ENCODE measurements around the gene IP6K2. TPM values are rescaled to one million over a fixed set of nuclear protein-coding genes. Genes with fewer than 3 reads are reported as not detected.

Gene IP6K2
- total and polyA plus RNA-seq, 2 of the 8 experiments (the other 6 are each of a cell fraction or from before 2014, with no cell fraction given): 95.8 to 144 TPM

DNA sequence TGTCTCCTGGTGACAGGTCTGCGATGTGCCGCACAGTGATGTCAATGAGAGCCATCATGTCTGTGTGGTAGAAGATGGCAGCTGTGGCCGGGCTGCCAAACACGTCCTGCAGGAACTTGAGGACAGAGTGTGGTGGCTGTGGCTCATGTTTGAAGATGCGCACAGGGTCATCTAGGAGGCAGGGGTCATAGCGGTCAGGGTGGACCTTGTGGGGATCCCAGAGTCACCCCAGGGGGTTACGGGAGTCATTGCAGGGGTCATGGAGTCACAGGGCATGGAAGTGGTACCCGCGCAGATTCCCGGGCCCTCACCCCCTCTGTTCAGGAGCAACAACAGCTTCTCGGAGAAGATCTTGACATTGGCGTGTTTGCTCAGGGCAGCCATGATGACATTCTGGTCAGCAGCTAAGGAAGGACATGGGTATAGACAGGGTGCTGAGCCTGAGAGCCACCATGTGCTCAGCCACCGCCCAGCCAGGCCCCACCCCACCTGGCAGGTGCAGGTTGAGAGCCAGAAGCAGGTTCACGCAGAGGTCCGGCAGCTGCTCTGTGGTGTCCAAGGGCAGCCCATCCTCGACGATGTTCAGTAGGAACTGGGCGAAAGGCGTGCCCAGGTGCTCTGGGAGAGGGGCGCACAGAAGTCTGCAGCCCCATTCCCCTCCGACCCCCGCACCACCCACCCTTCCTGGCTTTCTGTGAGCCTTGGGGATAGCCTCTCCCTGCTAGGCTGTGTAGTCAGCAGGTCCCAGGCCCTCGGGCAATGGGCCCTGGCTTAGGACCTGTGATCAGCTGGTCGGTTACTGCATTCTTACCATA lies 38.2 kb downstream of the IP6K2 start:
- FAIRE-seq: no peak
- Histone ChIP-seq H2AK5ac (ENCODE audit: low read depth, low read length) (no peak overlapping the region), H2BK15ac (ENCODE audit: low read length) (no peak overlapping the region), H2BK12ac (ENCODE audit: low read depth, low read length) (no peak overlapping the region), H3K79me2 (ENCODE audit: control insufficient read depth in 1 of 2, insufficient read depth in 2 of 2, low read length in 2 of 2) (peaks cover 0 to 8% of the 10 kb centered on the region in 2 experiments; a peak in 1 of 4 replicates), H3K79me1 (ENCODE audit: low read depth, low read length) (peaks cover 3% of the 10 kb centered on the region; the same call in 1 of the 2 replicates), H3K4ac (replicated peaks; ENCODE audit: insufficient read length, low read depth, low read length) (no peak overlapping the region), H4K5ac (ENCODE audit: insufficient read length, low read depth, low read length) (no peak overlapping the region), H3K56ac (replicated peaks; ENCODE audit: insufficient read length, low read depth, low read length) (no peak overlapping the region), H3K9me3 (ENCODE audit: insufficient read depth in 2 of 2, low read depth in 1 of 2, low read length in 1 of 2) (no peaks in the 10 kb centered on the region), H4K20me1 (replicated peaks in 1 of 2; ENCODE audit: control insufficient read depth in 1 of 2, insufficient read depth in 2 of 2, low read length in 2 of 2) (peaks cover 0 to 20% of the 10 kb centered on the region in 2 experiments), H2BK120ac (replicated peaks; ENCODE audit: low read depth, low read length) (no peak overlapping the region), H3K36me3 (ENCODE audit: control insufficient read depth in 2 of 4, insufficient read depth in 4 of 4, low read length in 3 of 4) (peaks cover 31 to 67% (median 47%) of the 10 kb centered on the region in 4 experiments), H4K8ac (ENCODE audit: extremely low read depth, insufficient read depth, low read length) (no peak overlapping the region), H3K4me1 (replicated peaks in 1 of 4; ENCODE audit: control insufficient read depth in 3 of 4, insufficient read depth in 4 of 4, low read length in 3 of 4) (no peaks in the 10 kb centered on the region), H3K18ac (ENCODE audit: extremely low read depth, low read length) (no peak overlapping the region), H4K91ac (replicated peaks; ENCODE audit: insufficient read length, low read length) (no peak overlapping the region), H3K23ac (ENCODE audit: insufficient read length) (no peak overlapping the region), H3K23me2 (ENCODE audit: low read depth, low read length) (no peaks in the 10 kb centered on the region), H3K27me3 (replicated peaks in 1 of 4; ENCODE audit: control insufficient read depth in 3 of 4, extremely low read depth in 1 of 4, insufficient read depth in 3 of 4, low read length in 3 of 4) (no peaks in the 10 kb centered on the region), H2BK20ac (ENCODE audit: low read length) (no peak overlapping the region), H3K14ac (ENCODE audit: insufficient read length) (no peak overlapping the region), H3K4me2 (ENCODE audit: insufficient read depth in 1 of 2, low read depth in 2 of 2, low read length in 2 of 2) (no peak overlapping the region), H3K9ac (replicated peaks in 1 of 4; ENCODE audit: extremely low read depth in 1 of 4, low read depth in 3 of 4, low read length in 3 of 4) (no peak overlapping the region), H3K4me3 (ENCODE audit: extremely low read depth in 1 of 4, insufficient read depth in 2 of 4, low read depth in 3 of 4, low read length in 4 of 4) (no peak overlapping the region), H3K27ac (ENCODE audit: low read depth, low read length) (no peak overlapping the region), H2AFZ (ENCODE audit: low read length) (no peak overlapping the region), H2BK5ac (ENCODE audit: low read depth, low read length) (no peak overlapping the region)
- 92% methylated on average over 19 of the region's 24 CpGs; no CpG with 5 or more reads in 1 of the 2 experiments for WGBS, 2 experiments (ENCODE audit: extremely low coverage in 1 of 2, insufficient coverage in 1 of 2, insufficient read length in 1 of 2, insufficient replicate concordance in 2 of 2, low coverage in 1 of 2, low lambda C conversion rate in 2 of 2, missing lambda C conversion rate in 1 of 2)
- no peak for TF ChIP-seq KDM1A (IDR thresholded peaks at IDR 0.05; ENCODE audit: borderline replicate concordance, low read length)
- TF ChIP-seq TBP (IDR thresholded peaks at IDR 0.05; ENCODE audit: low read depth, low read length): no peak
- TF ChIP-seq FOSL1 (IDR thresholded peaks at IDR 0.05; ENCODE audit: insufficient read depth, low read depth, low read length): no peak
- TF ChIP-seq YY1 (IDR thresholded peaks at IDR 0.05; ENCODE audit: low read depth, low read length): no peak
- no peak for TF ChIP-seq EGR1 (IDR thresholded peaks at IDR 0.05; ENCODE audit: borderline replicate concordance, low read depth, low read length)
- no peak for TF ChIP-seq BCL11A (IDR thresholded peaks at IDR 0.05; ENCODE audit: low read depth in 2 of 2, low read length in 2 of 2)
- TF ChIP-seq NANOG (IDR thresholded peaks at IDR 0.05; ENCODE audit: insufficient read depth, low read depth, low read length, poor library complexity, severe bottlenecking): no peak
- no peak for TF ChIP-seq SRF (IDR thresholded peaks at IDR 0.05; ENCODE audit: low read depth, low read length)
- TF ChIP-seq BACH1 (IDR thresholded peaks at IDR 0.05; ENCODE audit: low read length): no peak
- TF ChIP-seq CTBP2 (IDR thresholded peaks at IDR 0.05; ENCODE audit: borderline replicate concordance, insufficient read depth, insufficient read length, low read length): no peak
- no peak for TF ChIP-seq ASH2L (IDR thresholded peaks at IDR 0.05; ENCODE audit: low read length)
- no peak for DNase-seq (ENCODE audit: low read depth in 1 of 2, low spot score in 2 of 2)
- ChIA-PET POLR2A (ENCODE audit: partially characterized antibody) (interaction anchor here (1.0 to 15.0 kb wide), 3 partner anchors 10 to 80 kb away, joined by 3 to 175 read pairs (median 4); partner anchors contain the start of gene CELSR3), CTCF (ENCODE audit: partially characterized antibody) (interaction anchor here (1.1 to 1.7 kb wide), 2 partner anchors 12 to 15 kb away, joined by 4 read pairs; no protein-coding TSS in a partner anchor)
